Measurements from ENCODE around the gene EP400.

The EP400 gene

GRCh38 chr12:132075714-132076553 lies 126.2 kb downstream of the EP400 start:
- Histone ChIP-seq H3K36me3 (ENCODE audit: insufficient read depth, low read length) (peaks cover 54% of the 10 kb centered on the region), H3K9ac (ENCODE audit: low read length) (no peak overlapping the region), H3K27me3 (ENCODE audit: insufficient read depth, low read length) (no peaks in the 10 kb centered on the region)

GRCh38 chr12:132076711-132077110 lies 127.0 kb downstream of the EP400 start:
- H3K9me2 ChIP-seq (ENCODE audit: low read depth, low read length), result no peaks in the 10 kb centered on the region
- no peaks in the 10 kb centered on the region for H3K79me2 ChIP-seq (ENCODE audit: insufficient read depth, low read length)
- H3K4me3 ChIP-seq (ENCODE audit: low read depth, low read length, poor library complexity, severe bottlenecking), result no peak overlapping the region
- no peaks in the 10 kb centered on the region for H4K20me1 ChIP-seq (ENCODE audit: insufficient read depth, low read length)
- H3K4me2 ChIP-seq (ENCODE audit: low read length), result no peak overlapping the region
- H3K27me3 ChIP-seq (ENCODE audit: insufficient read depth, low read length), result no peaks in the 10 kb centered on the region
- no peak overlapping the region for H3K27ac ChIP-seq (ENCODE audit: low read depth, low read length, poor library complexity, severe bottlenecking)
- peaks cover 28% of the 10 kb centered on the region for H3K4me1 ChIP-seq (ENCODE audit: insufficient read depth, low read length, severe bottlenecking)
- H3K36me3 ChIP-seq (ENCODE audit: insufficient read depth, low read length), result peaks cover 49% of the 10 kb centered on the region
- TF ChIP-seq EZH2 (IDR thresholded peaks at IDR 0.05; ENCODE audit: borderline replicate concordance, low read length), result no peak
- no peak for TF ChIP-seq CTCF (IDR thresholded peaks at IDR 0.05; ENCODE audit: low read length)
- H3K9ac ChIP-seq (ENCODE audit: low read length), result no peak overlapping the region
- H2AFZ ChIP-seq (ENCODE audit: low read length), result no peak overlapping the region
- H3F3A ChIP-seq (ENCODE audit: insufficient read depth, low read length), result no peaks in the 10 kb centered on the region
- no peaks in the 10 kb centered on the region for H3K9me3 ChIP-seq (ENCODE audit: low read length)

More at GRCh38 chr12:132075714-132076553, 126.2 kb downstream of the EP400 start:
- no peak overlapping the region for H2AFZ ChIP-seq (ENCODE audit: low read length)
- no peaks in the 10 kb centered on the region for H3K79me2 ChIP-seq (ENCODE audit: insufficient read depth, low read length)
- H3F3A ChIP-seq (ENCODE audit: insufficient read depth, low read length), result no peaks in the 10 kb centered on the region
- H3K9me2 ChIP-seq (ENCODE audit: low read depth, low read length), result no peaks in the 10 kb centered on the region
- no peak overlapping the region for H3K27ac ChIP-seq (ENCODE audit: low read depth, low read length, poor library complexity, severe bottlenecking)
- H3K4me2 ChIP-seq (ENCODE audit: low read length), result no peak overlapping the region
- no peak for TF ChIP-seq EZH2 (IDR thresholded peaks at IDR 0.05; ENCODE audit: borderline replicate concordance, low read length)
- TF ChIP-seq CTCF (IDR thresholded peaks at IDR 0.05; ENCODE audit: low read length), result no peak
- H3K9me3 ChIP-seq (ENCODE audit: low read length), result no peaks in the 10 kb centered on the region
- no peaks in the 10 kb centered on the region for H4K20me1 ChIP-seq (ENCODE audit: insufficient read depth, low read length)
- H3K4me3 ChIP-seq (ENCODE audit: low read depth, low read length, poor library complexity, severe bottlenecking), result no peak overlapping the region
- peaks cover 30% of the 10 kb centered on the region for H3K4me1 ChIP-seq (ENCODE audit: insufficient read depth, low read length, severe bottlenecking)

GRCh38 chr12:132077322-132078100 lies 127.8 kb downstream of the EP400 start:
- H2AFZ ChIP-seq (ENCODE audit: low read length), result no peak overlapping the region
- H3K9me2 ChIP-seq (ENCODE audit: low read depth, low read length), result no peaks in the 10 kb centered on the region
- no peaks in the 10 kb centered on the region for H3F3A ChIP-seq (ENCODE audit: insufficient read depth, low read length)
- peaks cover 47% of the 10 kb centered on the region for H3K36me3 ChIP-seq (ENCODE audit: insufficient read depth, low read length)
- TF ChIP-seq EZH2 (IDR thresholded peaks at IDR 0.05; ENCODE audit: borderline replicate concordance, low read length) (no peak), CTCF (IDR thresholded peaks at IDR 0.05; ENCODE audit: low read length) (no peak)
- H4K20me1 ChIP-seq (ENCODE audit: insufficient read depth, low read length), result no peaks in the 10 kb centered on the region
- no peaks in the 10 kb centered on the region for H3K27me3 ChIP-seq (ENCODE audit: insufficient read depth, low read length)
- no peak overlapping the region for H3K4me3 ChIP-seq (ENCODE audit: low read depth, low read length, poor library complexity, severe bottlenecking)
- H3K9ac ChIP-seq (ENCODE audit: low read length), result no peak overlapping the region
- peaks cover 20% of the 10 kb centered on the region for H3K4me1 ChIP-seq (ENCODE audit: insufficient read depth, low read length, severe bottlenecking)
- no peak overlapping the region for H3K4me2 ChIP-seq (ENCODE audit: low read length)
- H3K27ac ChIP-seq (ENCODE audit: low read depth, low read length, poor library complexity, severe bottlenecking), result no peak overlapping the region
- H3K9me3 ChIP-seq (ENCODE audit: low read length), result no peaks in the 10 kb centered on the region
- no peaks in the 10 kb centered on the region for H3K79me2 ChIP-seq (ENCODE audit: insufficient read depth, low read length)
